GM19455 (cell line): ENCODE measurements around the gene HRCT1.
"Not testable (repeated sequence)": the region's sequence is repeated elsewhere in the genome, so short reads cannot be mapped to it uniquely, and the experiment has no call there.

Experiments used
- ATAC-seq: cut with Tn5 transposase; IDR thresholded peaks from one replicate; pipeline ENCODE4 v1.9.1; 2021; ENCODE audit not compliant: unreplicated experiment

Gene HRCT1

GRCh38 chr9:35896570-35896969 is 9.4 kb upstream of the HRCT1 start:
- ATAC-seq, result no peak

- not testable (repeated sequence) for ATAC-seq
These were observed 8.5 kb upstream of the HRCT1 start for GRCh38 chr9:35897376-35898099.

- no peak for ATAC-seq
These were observed 7.7 kb upstream of the HRCT1 start for GRCh38 chr9:35898337-35898736.

GRCh38 chr9:35899021-35899420 is 7.0 kb upstream of the HRCT1 start:
- no peak for ATAC-seq

GRCh38 chr9:35903049-35903448 is 3.0 kb upstream of the HRCT1 start:
- no peak for ATAC-seq

- no peak for ATAC-seq
These were observed 1.7 kb upstream of the HRCT1 start for GRCh38 chr9:35904338-35904737.

GRCh38 chr9:35905051-35905781 is 786 bp upstream of the HRCT1 start:
- no peak for ATAC-seq

- ATAC-seq, result no peak
These were observed 1.1 kb downstream of the HRCT1 start for GRCh38 chr9:35906923-35907699.

- no peak for ATAC-seq
These were observed 1.9 kb downstream of the HRCT1 start for GRCh38 chr9:35907711-35908503.

GRCh38 chr9:35908504-35909125 is 2.6 kb downstream of the HRCT1 start:
- ATAC-seq, result no peak

- ATAC-seq, result no peak
These were observed 3.3 kb downstream of the HRCT1 start, which contains the start of gene SPAAR for GRCh38 chr9:35909274-35909673. Gene SPAAR, plus strand, starts transcription at chr9:35909490. Its CDS starts 974 bp downstream, at chr9:35910464.

GRCh38 chr9:35909687-35910612 is 3.9 kb downstream of the HRCT1 start:
- ATAC-seq, result no peak

- no peak for ATAC-seq
These were observed 4.8 kb downstream of the HRCT1 start for GRCh38 chr9:35910613-35911359.

GRCh38 chr9:35911690-35912089 is 5.7 kb downstream of the HRCT1 start:
- ATAC-seq, result no peak

- no peak for ATAC-seq
These were observed 6.9 kb downstream of the HRCT1 start for GRCh38 chr9:35912791-35913400.

- not testable (repeated sequence) for ATAC-seq
These were observed 7.4 kb downstream of the HRCT1 start for GRCh38 chr9:35913429-35913828.

- no peak for ATAC-seq
These were observed 8.4 kb downstream of the HRCT1 start for GRCh38 chr9:35914301-35914807.
